Head of caudate nucleus (tissue), 42 donors: ENCODE measurements around the gene ALKBH5.

Experiments used
- DNase-seq, 42 donors: peaks; one replicate each; pipeline versions ENCODE4 v3.0.0 to v3.0.0-alpha.2; 2020 to 2021; ENCODE audit warnings: mixed read lengths in 7 of 42
- intact Hi-C: fragments of 100-400 bp; cut with DNase I; formaldehyde crosslinking; loops from one replicate; pipeline ENCODE4 v1.15.0; 2022

The ALKBH5 gene

DNA sequence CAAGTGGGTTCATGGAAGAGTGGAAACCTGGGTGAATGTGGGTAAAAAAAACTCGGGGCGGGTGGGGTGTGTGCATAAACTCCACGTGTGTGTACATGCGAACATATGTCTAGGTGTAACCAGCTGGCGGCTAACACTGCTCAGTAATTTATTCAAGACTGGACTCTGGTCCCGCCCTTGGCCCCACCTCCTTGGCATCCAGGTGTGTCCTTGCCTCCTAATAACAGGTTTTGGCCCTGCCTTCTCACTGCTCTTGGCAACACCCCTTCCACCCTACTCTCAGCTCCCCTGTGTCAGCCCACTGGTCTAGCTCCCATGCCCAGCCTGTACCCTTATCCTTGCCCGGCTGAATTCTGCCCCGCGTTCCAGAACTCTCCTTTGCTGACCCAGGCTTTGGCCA is 66.6 kb downstream of the ALKBH5 start:
- DNase-seq = no peak
- intact Hi-C loops = loop anchor here (10.0 kb wide), 1 partner anchor 65 kb away; the partner anchor contains the start of genes SMCR8 and TOP3A

DNA sequence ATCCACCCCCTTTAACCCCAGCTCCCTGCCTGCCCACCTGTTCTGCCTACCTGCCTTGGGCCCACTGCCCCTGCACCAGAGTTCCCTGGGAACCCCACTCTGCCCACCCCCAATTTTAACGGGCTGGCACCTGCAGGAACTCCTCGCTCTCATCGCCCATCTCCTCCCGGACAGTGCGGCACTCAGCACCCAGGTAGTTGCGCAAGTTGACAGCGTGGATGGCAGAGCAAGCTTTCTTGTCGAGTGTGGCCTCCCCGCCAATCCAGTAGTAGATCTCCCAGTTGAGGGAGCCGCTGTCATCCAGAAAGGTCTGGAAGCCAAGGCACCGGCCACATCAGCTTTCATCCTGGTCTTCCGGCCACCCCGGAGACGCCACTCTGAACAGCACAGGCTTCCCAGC is 67.1 kb downstream of the ALKBH5 start:
- DNase-seq = no peak
- intact Hi-C loops = loop anchor here (10.0 kb wide), 1 partner anchor 64 kb away; the partner anchor contains the start of genes SMCR8 and TOP3A

DNA sequence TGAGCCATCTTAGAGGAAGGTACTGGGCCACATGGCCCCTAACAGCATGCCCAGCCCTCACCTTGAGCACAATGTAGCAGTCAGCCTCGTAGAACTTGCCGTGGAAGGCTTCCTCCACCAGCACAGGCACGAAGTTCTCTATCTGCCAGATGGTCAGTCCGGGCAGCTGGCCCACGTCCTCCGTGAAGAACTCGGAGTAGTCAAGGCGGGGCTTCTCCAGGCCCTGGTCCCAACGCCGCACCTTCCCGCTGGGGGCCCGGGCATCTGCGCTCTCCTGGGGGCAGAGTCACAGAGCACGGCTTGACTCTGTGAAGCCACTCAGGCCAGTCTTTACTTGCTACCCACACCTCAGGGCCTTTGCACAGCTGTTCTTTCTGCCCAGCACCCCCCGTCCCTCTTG is 67.6 kb downstream of the ALKBH5 start:
- DNase-seq = no peak
- intact Hi-C loops = loop anchor here (10.0 kb wide), 1 partner anchor 64 kb away; the partner anchor contains the start of genes SMCR8 and TOP3A

DNA sequence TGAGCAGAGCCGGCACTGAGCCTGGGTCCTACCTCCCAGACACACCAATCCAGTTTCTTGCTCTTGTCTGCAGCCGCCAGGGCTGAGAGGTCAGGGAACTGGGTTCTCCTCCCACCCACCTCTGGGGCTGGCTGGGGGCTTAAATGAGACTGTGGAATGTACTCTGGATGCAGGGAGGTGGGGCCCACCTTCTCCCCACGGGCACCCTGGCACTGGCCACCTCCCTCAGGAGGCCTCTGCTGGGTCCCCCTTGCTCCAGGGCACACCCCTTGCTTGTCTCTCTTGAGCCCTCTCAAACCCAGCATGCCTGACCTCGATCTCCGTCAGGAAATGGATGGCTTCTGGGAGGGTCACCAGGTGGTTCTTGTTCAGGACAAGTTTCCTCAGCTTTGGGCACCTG is 68.5 kb downstream of the ALKBH5 start:
- DNase-seq = no peak
- intact Hi-C loops = loop anchor here (10.0 kb wide), 1 partner anchor 63 kb away; the partner anchor contains the start of genes SMCR8 and TOP3A

DNA sequence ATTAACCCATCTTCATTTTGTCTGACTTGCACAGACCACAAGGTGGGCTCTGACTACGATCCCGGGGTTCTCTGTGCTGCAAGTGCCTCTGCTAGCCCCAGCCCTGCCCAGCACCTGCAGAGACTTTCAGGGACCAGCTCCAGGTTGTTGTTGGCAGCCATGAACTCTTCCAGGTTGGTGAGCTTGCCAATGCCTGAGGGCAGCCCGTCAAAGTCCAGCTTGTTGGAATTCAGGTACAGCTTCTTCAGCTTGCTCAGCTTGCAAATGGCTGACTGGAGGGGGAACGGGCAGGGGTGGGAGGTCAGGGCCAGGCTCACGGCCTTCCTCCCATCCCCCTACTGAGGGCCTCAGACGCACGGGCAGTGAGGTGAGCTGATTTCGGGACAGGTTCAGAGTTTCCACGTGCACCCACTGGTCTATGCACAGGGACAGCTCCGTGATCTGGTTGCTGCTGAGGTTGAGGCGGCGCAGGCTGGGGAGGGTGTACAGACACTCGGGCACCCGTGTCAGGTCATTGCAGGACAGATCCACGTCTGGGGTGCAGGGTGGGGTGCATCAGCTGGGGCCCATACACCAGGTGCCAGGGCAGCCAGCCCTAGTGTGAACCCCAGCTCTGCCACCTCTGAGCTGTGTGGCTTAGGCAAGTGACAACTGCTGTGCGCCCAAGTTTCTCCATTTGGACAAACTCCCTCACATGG is 69.7 kb downstream of the ALKBH5 start:
- no peak for DNase-seq
- intact Hi-C loops = loop anchor here (10.0 kb wide), 1 partner anchor 61 kb away; the partner anchor contains the start of genes SMCR8 and TOP3A

DNA sequence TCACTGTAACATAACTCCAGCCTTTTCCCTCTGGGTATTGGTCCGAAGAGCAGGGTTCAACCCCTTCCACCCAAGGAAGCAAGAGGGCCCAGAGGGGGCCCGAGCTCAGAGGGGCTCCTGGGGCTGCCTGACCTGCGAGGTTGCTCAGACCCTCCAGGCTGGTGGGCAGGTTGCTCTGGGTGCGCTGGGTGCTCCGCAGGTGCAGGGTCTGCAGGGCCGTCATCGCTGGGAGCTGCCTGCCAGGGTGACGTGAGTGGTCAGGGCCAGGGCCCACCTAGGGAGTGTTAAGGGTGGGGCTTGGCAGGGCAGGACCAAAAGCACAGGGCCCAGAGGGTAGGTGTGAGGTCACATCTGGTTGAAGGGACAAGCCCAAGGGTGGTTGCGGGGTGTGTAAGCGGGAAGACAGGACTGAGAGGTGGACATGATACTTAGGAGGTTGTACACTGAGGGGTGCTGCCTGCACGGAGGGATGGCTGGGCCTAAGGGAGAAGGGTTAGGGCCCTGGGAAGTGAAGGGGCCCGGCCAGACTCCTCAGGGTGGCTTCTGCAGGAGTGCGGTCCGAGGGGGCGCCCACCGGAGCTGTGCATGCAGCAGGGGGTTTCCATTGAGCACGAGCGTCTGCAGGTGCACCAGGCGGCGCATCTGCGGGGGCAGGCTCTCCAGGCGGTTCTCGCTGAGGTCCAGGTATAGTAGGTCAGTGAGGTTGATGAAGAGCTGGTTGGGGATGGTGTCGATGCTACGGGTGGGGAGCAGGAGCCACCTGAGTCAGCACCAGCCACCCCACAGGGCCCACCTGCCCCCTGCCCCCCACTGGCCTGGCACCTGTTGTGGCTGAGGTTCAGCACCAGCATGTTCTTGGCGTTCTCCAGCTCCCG is 70.6 kb downstream of the ALKBH5 start:
- no peak for DNase-seq
- intact Hi-C loops = loop anchor here (10.0 kb wide), 1 partner anchor 61 kb away; the partner anchor contains the start of genes SMCR8 and TOP3A

DNA sequence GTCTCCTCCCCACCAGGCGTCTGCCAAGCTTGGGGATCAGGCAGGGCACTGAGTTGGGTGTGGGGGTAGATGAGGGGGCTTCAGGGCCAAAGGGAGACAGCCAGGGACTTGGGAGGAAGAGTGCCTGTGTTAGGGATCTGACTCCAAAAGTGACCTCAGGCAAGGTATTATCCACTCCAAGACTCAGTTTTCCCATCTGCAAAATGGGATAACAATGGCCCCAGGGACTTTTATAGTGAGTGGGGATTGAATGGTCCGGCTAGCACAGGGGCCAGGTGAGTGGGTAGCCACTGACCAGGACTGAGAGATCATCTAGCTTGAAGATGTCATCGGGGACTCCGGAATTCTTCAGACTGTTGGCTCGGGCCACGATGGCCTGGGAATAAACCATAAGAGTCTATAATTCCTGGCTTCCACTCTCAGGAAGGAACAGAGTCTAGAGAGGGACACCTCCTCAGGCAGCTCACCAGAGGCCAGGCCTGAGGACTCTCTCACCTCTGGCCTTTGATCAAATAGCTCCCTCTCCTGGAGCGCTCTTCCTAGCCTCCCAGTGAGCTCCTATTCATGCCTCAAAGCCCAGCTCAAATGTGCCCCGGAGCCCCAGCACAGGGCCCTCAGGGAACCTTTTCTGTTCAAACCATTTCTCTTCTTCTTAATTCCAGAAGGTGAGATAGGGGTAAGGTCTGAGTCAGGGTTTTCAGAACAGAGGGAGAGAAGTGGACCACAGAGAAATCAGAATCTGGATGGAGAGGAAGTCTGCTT is 71.4 kb downstream of the ALKBH5 start:
- no peak for DNase-seq
- intact Hi-C loops = loop anchor here (10.0 kb wide), 1 partner anchor 60 kb away; the partner anchor contains the start of genes SMCR8 and TOP3A

DNA sequence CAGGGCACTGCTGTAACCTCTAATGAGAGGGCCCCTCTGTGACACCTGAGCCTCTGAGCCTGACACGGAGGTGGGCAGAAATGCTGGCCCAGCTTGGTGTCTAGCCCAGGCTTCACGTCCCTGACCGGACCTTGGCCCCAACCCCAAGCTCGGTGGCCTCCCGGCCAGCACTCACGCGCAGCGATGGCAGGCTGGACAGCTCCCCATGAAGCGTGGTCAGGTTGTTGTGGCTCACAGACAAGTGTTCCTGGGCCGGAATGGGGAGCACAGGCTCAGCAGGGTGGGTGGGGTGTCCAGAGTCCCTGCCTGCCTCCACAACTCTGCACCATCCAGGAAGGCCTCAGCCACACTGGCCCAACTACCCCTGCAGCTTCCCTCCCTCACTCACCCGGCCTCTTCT is 72.7 kb downstream of the ALKBH5 start:
- no peak for DNase-seq
- intact Hi-C loops = loop anchor here (10.0 kb wide), 1 partner anchor 58 kb away; the partner anchor contains the start of genes SMCR8 and TOP3A

DNA sequence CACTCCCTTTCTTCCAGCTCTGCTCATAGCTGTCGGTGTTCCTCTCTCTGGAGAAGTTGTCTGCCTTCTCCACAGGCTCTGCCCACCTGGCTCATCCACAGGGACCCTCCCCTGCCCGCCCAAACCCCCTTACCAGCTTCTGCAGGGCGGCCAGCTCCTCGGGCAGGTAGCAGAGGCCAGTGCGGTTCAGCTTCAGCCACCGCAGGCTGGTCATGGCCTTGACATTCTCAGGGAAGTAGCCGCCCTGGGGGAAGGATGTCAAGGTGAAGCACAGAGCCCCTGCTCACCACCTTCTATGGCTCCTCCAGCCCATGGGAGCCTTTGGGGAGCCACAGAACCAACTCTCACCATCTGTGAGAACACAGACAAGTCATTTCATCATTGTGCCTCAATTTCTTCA is 73.1 kb downstream of the ALKBH5 start:
- intact Hi-C loops = loop anchor here (10.0 kb wide), 1 partner anchor 58 kb away; the partner anchor contains the start of genes SMCR8 and TOP3A
- DNase-seq = no peak

DNA sequence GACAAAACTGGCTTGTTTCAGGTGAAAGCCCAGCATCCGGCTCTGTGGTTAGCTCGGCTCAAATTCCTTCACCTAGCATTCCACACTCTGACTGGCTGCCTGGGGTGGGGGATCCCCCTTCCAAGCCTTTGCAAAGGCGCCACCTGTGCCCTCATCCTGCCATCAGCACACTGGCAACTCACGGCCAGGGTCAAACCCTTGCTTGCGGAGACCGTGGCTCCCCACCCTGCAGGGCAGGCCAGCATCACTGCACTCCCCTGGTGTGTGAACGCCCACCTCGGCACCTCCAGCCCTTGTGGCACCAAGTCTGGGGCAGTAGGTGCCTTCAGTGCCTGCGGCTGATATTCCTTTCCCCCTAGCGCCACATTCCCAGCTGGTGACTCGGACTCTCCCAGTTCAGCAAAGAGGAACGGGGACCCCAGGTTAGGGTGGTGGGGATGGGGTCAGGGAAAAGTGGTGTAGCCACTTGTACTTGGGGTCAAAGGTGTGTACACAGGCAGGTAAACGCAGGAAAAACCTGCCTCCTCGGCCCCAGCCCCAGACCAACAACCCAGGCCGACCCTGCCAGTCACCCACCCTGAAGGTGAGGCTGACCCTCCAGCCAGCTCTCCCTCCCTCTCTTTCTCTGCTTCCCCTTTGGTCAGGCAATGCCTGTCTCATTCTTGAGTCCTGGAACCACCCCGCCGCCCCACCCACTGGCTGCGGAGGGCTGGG is 73.8 kb downstream of the ALKBH5 start:
- intact Hi-C loops = loop anchor here (10.0 kb wide), 1 partner anchor 57 kb away; the partner anchor contains the start of genes SMCR8 and TOP3A
- peak in 17 of 42 donors; percentile 11 to 62 (median 43) for DNase-seq

DNA sequence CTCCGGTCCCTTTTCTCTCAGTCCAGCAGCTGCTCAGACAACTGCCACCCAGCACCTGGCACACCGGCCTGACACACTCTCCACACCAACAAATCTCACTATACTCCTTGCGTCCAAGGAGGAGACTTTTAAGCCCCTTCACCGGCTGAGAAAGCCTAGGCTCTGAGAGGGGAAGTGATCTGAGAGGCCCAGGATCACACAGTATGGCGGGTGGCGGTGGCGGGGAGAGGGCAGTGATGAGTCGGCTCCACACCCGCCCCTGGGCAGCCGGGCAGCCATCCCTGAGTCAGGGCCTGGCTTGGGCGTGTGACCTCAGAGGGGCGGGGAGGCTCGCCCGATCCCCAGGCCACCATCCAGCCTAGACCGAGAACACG is 74.3 kb downstream of the ALKBH5 start:
- intact Hi-C loops = loop anchor here (10.0 kb wide), 1 partner anchor 57 kb away; the partner anchor contains the start of genes SMCR8 and TOP3A
- peak in 41 of 42 donors; percentile 48 to 91 (median 73) for DNase-seq

DNA sequence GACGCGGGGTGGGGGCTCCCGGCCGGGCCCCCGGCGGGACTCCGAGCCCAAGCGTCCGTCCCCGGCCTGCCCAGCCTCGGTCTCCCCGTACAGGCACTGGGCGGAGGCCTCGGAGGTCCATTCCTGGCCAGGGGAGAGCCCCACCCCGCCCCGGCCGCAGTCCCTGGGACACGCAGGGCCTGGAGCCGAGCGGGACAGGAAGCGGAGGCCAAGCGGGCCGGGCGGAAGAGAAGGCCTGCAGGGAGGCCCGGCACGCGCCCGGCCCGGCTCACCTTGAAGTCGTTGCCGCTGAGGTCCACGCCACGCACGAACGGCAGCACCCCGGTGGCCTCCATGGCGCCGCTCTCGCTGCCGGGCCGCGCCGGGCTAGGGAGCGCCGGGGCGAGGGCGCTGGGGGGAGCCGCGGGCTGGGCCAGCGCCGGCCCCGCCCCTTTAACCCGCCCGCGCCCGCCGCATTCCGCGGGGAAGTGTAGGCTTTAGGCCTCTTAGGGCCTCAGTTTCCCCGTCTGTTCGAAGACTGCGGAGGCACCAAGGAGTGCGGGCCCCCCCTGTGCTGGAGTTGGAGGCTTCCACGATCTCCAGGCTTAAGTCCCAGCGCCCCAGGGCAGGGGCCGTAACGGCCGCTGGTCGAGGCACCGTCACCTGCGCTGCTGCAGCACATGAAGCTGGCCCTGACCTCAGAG is 74.9 kb downstream of the ALKBH5 start, which contains the start of gene FLII:
Gene FLII (minus strand): TSS at position 383 of the 683 bp plus-strand sequence. CDS start 48 bp downstream, at position 335.
- peak in 40 of 42 donors; percentile 52 to 87 (median 76) for DNase-seq
- intact Hi-C loops = loop anchor here (10.0 kb wide), 1 partner anchor 56 kb away; the partner anchor contains the start of genes SMCR8 and TOP3A
